ENCODE data around the gene CES2.

The CES2 gene

GRCh38 chr16:66926961-66927436 is 8.3 kb upstream of the CES2 start:
- no peaks in the 10 kb centered on the region; the same call in 1 of the 2 replicates for H3K4me1 ChIP-seq (ENCODE audit: control insufficient read depth, insufficient read depth, low read length)
- 0 out of 2 replicates have a peak overlapping the region, but pooled peaks have one; percentile 12 for H3K27ac ChIP-seq (ENCODE audit: extremely low read depth, low read depth, low read length)
- ChIA-PET POLR2A (interaction anchor here (1.4 kb wide), 1 partner anchor 21 kb away, joined by 5 read pairs; no protein-coding TSS in a partner anchor), CTCF (interaction anchor here (0.6 to 15.1 kb wide), 9 partner anchors 15 to 97 kb away, joined by 3 to 268 read pairs (median 3); partner anchors contain the start of gene NAE1)
- H3K9me3 ChIP-seq (ENCODE audit: control insufficient read depth, insufficient read depth, low read depth, low read length) = no peaks in the 10 kb centered on the region
- no peak overlapping the region for H3K4me3 ChIP-seq (ENCODE audit: low read depth, low read length)
- peaks cover 4 to 8% of the 10 kb centered on the region in 2 experiments; a peak in 2 of 3 replicates for H3K36me3 ChIP-seq (ENCODE audit: control insufficient read depth in 2 of 2, insufficient read depth in 1 of 2, low read length in 2 of 2)
- no peak for TF ChIP-seq ZNF548 (tag by site-specific recombination; IDR thresholded peaks at IDR 0.05)
- TF ChIP-seq, protein P1, sequence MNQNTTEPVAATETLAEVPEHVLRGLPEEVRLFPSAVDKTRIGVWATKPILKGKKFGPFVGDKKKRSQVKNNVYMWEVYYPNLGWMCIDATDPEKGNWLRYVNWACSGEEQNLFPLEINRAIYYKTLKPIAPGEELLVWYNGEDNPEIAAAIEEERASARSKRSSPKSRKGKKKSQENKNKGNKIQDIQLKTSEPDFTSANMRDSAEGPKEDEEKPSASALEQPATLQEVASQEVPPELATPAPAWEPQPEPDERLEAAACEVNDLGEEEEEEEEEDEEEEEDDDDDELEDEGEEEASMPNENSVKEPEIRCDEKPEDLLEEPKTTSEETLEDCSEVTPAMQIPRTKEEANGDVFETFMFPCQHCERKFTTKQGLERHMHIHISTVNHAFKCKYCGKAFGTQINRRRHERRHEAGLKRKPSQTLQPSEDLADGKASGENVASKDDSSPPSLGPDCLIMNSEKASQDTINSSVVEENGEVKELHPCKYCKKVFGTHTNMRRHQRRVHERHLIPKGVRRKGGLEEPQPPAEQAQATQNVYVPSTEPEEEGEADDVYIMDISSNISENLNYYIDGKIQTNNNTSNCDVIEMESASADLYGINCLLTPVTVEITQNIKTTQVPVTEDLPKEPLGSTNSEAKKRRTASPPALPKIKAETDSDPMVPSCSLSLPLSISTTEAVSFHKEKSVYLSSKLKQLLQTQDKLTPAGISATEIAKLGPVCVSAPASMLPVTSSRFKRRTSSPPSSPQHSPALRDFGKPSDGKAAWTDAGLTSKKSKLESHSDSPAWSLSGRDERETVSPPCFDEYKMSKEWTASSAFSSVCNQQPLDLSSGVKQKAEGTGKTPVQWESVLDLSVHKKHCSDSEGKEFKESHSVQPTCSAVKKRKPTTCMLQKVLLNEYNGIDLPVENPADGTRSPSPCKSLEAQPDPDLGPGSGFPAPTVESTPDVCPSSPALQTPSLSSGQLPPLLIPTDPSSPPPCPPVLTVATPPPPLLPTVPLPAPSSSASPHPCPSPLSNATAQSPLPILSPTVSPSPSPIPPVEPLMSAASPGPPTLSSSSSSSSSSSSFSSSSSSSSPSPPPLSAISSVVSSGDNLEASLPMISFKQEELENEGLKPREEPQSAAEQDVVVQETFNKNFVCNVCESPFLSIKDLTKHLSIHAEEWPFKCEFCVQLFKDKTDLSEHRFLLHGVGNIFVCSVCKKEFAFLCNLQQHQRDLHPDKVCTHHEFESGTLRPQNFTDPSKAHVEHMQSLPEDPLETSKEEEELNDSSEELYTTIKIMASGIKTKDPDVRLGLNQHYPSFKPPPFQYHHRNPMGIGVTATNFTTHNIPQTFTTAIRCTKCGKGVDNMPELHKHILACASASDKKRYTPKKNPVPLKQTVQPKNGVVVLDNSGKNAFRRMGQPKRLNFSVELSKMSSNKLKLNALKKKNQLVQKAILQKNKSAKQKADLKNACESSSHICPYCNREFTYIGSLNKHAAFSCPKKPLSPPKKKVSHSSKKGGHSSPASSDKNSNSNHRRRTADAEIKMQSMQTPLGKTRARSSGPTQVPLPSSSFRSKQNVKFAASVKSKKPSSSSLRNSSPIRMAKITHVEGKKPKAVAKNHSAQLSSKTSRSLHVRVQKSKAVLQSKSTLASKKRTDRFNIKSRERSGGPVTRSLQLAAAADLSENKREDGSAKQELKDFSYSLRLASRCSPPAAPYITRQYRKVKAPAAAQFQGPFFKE (tag by site-specific recombination; IDR thresholded peaks at IDR 0.05; ENCODE audit: borderline replicate concordance) = no peak
- TF ChIP-seq ZNF19 (tag by site-specific recombination; IDR thresholded peaks at IDR 0.05; ENCODE audit: low read depth) = no peak
- TF ChIP-seq ZNF223 (tag by site-specific recombination; IDR thresholded peaks at IDR 0.05) = peak; percentile 90
- TF ChIP-seq, protein P2, sequence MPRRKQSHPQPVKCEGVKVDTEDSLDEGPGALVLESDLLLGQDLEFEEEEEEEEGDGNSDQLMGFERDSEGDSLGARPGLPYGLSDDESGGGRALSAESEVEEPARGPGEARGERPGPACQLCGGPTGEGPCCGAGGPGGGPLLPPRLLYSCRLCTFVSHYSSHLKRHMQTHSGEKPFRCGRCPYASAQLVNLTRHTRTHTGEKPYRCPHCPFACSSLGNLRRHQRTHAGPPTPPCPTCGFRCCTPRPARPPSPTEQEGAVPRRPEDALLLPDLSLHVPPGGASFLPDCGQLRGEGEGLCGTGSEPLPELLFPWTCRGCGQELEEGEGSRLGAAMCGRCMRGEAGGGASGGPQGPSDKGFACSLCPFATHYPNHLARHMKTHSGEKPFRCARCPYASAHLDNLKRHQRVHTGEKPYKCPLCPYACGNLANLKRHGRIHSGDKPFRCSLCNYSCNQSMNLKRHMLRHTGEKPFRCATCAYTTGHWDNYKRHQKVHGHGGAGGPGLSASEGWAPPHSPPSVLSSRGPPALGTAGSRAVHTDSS (tag by site-specific recombination; IDR thresholded peaks at IDR 0.05) = no peak
- TF ChIP-seq ZNF248 (tag by site-specific recombination; IDR thresholded peaks at IDR 0.05) = no peak
- TF ChIP-seq GLIS1 (tag by site-specific recombination; IDR thresholded peaks at IDR 0.05) = peak; percentile 63
- TF ChIP-seq ZSCAN16 (tag by site-specific recombination; IDR thresholded peaks at IDR 0.05) = no peak
- TF ChIP-seq, protein P3, sequence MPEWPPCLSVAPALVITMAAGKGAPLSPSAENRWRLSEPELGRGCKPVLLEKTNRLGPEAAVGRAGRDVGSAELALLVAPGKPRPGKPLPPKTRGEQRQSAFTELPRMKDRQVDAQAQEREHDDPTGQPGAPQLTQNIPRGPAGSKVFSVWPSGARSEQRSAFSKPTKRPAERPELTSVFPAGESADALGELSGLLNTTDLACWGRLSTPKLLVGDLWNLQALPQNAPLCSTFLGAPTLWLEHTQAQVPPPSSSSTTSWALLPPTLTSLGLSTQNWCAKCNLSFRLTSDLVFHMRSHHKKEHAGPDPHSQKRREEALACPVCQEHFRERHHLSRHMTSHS (tag by site-specific recombination; IDR thresholded peaks at IDR 0.05) = no peak
- no peak for TF ChIP-seq ZNF112 (tag by site-specific recombination; IDR thresholded peaks at IDR 0.05)
- TF ChIP-seq ZNF768 (tag by site-specific recombination; IDR thresholded peaks at IDR 0.05) = no peak
- TF ChIP-seq, protein P4, sequence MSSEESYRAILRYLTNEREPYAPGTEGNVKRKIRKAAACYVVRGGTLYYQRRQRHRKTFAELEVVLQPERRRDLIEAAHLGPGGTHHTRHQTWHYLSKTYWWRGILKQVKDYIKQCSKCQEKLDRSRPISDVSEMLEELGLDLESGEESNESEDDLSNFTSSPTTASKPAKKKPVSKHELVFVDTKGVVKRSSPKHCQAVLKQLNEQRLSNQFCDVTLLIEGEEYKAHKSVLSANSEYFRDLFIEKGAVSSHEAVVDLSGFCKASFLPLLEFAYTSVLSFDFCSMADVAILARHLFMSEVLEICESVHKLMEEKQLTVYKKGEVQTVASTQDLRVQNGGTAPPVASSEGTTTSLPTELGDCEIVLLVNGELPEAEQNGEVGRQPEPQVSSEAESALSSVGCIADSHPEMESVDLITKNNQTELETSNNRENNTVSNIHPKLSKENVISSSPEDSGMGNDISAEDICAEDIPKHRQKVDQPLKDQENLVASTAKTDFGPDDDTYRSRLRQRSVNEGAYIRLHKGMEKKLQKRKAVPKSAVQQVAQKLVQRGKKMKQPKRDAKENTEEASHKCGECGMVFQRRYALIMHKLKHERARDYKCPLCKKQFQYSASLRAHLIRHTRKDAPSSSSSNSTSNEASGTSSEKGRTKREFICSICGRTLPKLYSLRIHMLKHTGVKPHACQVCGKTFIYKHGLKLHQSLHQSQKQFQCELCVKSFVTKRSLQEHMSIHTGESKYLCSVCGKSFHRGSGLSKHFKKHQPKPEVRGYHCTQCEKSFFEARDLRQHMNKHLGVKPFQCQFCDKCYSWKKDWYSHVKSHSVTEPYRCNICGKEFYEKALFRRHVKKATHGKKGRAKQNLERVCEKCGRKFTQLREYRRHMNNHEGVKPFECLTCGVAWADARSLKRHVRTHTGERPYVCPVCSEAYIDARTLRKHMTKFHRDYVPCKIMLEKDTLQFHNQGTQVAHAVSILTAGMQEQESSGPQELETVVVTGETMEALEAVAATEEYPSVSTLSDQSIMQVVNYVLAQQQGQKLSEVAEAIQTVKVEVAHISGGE (tag by site-specific recombination; conservative IDR thresholded peaks at IDR 0.05; ENCODE audit: low read depth) = no peak
- TF ChIP-seq ZNF10 (tag by site-specific recombination; IDR thresholded peaks at IDR 0.05) = no peak
- no peak for TF ChIP-seq TRIM28 (IDR thresholded peaks at IDR 0.05; ENCODE audit: borderline replicate concordance, low read length)
- TF ChIP-seq HOXC10 (CRISPR knock-in tag; IDR thresholded peaks at IDR 0.05) = no peak
- 0 out of 2 replicates have a peak, but pooled peaks have one; percentile 13 for TF ChIP-seq ZBTB8A (tag by site-specific recombination; IDR thresholded peaks at IDR 0.05)
- TF ChIP-seq ZFP37 (tag by site-specific recombination; IDR thresholded peaks at IDR 0.05) = no peak
- TF ChIP-seq ZNF473 (tag by site-specific recombination; IDR thresholded peaks at IDR 0.05) = no peak
- TF ChIP-seq, protein P5, sequence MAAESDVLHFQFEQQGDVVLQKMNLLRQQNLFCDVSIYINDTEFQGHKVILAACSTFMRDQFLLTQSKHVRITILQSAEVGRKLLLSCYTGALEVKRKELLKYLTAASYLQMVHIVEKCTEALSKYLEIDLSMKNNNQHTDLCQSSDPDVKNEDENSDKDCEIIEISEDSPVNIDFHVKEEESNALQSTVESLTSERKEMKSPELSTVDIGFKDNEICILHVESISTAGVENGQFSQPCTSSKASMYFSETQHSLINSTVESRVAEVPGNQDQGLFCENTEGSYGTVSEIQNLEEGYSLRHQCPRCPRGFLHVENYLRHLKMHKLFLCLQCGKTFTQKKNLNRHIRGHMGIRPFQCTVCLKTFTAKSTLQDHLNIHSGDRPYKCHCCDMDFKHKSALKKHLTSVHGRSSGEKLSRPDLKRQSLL (tag by site-specific recombination; IDR thresholded peaks at IDR 0.05) = no peak
- no peak for TF ChIP-seq ZNF214 (tag by site-specific recombination; IDR thresholded peaks at IDR 0.05; ENCODE audit: borderline replicate concordance)
- TF ChIP-seq, protein P6, sequence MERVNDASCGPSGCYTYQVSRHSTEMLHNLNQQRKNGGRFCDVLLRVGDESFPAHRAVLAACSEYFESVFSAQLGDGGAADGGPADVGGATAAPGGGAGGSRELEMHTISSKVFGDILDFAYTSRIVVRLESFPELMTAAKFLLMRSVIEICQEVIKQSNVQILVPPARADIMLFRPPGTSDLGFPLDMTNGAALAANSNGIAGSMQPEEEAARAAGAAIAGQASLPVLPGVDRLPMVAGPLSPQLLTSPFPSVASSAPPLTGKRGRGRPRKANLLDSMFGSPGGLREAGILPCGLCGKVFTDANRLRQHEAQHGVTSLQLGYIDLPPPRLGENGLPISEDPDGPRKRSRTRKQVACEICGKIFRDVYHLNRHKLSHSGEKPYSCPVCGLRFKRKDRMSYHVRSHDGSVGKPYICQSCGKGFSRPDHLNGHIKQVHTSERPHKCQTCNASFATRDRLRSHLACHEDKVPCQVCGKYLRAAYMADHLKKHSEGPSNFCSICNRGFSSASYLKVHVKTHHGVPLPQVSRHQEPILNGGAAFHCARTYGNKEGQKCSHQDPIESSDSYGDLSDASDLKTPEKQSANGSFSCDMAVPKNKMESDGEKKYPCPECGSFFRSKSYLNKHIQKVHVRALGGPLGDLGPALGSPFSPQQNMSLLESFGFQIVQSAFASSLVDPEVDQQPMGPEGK (tag by site-specific recombination; IDR thresholded peaks at IDR 0.05) = peak; percentile 31; the same call in 1 of the 2 replicates
- TF ChIP-seq, protein P7, sequence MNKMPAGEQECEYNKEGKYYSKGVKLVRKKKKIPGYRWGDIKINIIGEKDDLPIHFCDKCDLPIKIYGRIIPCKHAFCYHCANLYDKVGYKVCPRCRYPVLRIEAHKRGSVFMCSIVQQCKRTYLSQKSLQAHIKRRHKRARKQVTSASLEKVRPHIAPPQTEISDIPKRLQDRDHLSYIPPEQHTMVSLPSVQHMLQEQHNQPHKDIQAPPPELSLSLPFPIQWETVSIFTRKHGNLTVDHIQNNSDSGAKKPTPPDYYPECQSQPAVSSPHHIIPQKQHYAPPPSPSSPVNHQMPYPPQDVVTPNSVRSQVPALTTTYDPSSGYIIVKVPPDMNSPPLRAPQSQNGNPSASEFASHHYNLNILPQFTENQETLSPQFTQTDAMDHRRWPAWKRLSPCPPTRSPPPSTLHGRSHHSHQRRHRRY (tag by site-specific recombination; IDR thresholded peaks at IDR 0.05) = no peak

All from HEK293 (cell line).